Cardiac muscle cell (in vitro differentiated cells and primary cell): ENCODE measurements around the gene DLG2. TPM values are rescaled to one million over a fixed set of nuclear protein-coding genes. Genes with fewer than 3 reads are reported as not detected.
A peak's percentile ranks its signal among the peaks of the same experiment; 100 is the strongest.

Experiments
- DNase-seq, 2 donors: peaks; one replicate each; pipeline versions ENCODE4 v3.0.0 to v3.0.0-alpha.2; 2010 to 2017; ENCODE audit warnings: low read depth in 1 of 2, low spot score in 1 of 2
- H3K27ac ChIP-seq: fragments of 200-600 bp; sonication (generic); 2 replicates; pipeline ENCODE4 v1.5.1; 2016
- H3K27me3 ChIP-seq: fragments of 200-600 bp; sonication (generic); 2 replicates; pipeline ENCODE4 v1.6.0; 2016; ENCODE audit warnings: control low read depth
- H3K36me3 ChIP-seq: fragments of 200-600 bp; sonication (generic); 2 replicates; pipeline ENCODE4 v1.5.1; 2016; ENCODE audit warnings: control low read depth
- H3K4me1 ChIP-seq: fragments of 200-600 bp; sonication (generic); 2 replicates; pipeline ENCODE4 v1.8.1; 2017; ENCODE audit warnings: low read depth, mild to moderate bottlenecking, mixed run types
- H3K4me3 ChIP-seq: fragments of 200-600 bp; sonication (generic); 2 replicates; pipeline ENCODE4 v1.5.1; 2016; ENCODE audit warnings: mild to moderate bottlenecking
- H3K9me3 ChIP-seq: fragments of 200-600 bp; sonication (generic); 2 replicates; pipeline ENCODE4 v1.5.1; 2017; ENCODE audit warnings: low read depth, mild to moderate bottlenecking, control low read depth
- polyA plus RNA-seq: library from polyadenylated mRNA; unstranded; fragments of >200 nt; fragmentation: Nextera tagmentation; extraction: Ambion mirVana; gene quantifications from 2 replicates; pipeline ENCODE4 v1.2.1, GENCODE V29; 2016
- total RNA-seq: library from RNA; depleted of rRNA; stranded (reverse); fragments of >200 nt; gene quantifications from 2 replicates; pipeline ENCODE4 v1.2.3, GENCODE V29; 2016
- TF ChIP-seq, protein P1 (sequence below): IDR thresholded peaks from 2 replicates; pipeline ENCODE4 v1.5.1; 2012; ENCODE audit warnings: low read depth, mild to moderate bottlenecking, low read length

Gene DLG2
- total and polyA plus RNA-seq, 2 experiments from 2014 or later: 3.5 to 15.9 TPM

DNA sequence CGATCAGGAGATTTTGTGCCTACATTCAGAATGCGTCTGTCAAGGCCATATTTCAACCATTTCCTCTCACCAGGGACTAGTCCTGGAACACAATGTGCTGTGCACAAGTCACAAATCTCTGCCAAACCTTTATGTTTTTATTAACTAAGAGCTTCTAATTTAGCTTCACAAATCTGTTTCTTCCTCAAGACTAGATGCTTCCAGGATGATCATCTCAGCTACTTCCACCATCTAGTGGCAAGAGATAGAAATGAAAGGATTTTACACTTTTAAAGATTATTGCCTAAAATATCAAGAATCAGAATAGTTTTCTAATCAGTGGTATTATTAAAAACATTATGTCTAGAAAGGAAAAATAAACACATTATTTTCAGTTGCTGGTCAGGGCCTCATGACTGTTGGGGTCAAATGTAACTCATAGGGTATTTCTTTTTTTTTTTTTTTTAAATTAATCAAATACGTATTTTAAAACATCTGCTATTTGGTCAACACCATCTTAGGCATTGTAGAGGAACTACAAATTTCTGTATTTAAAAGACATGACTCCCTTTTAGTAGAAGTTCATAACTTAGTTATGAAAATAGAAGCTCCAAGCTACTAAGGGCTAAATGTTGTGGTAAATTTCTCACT is 1102.6 kb downstream of the DLG2 start:
- Histone ChIP-seq H3K4me3 (no peak overlapping the region), H3K4me1 (no peaks in the 10 kb centered on the region), H3K36me3 (no peaks in the 10 kb centered on the region), H3K27me3 (peaks cover 3% of the 10 kb centered on the region), H3K27ac (no peak overlapping the region), H3K9me3 (no peaks in the 10 kb centered on the region)
- TF ChIP-seq, protein P1, sequence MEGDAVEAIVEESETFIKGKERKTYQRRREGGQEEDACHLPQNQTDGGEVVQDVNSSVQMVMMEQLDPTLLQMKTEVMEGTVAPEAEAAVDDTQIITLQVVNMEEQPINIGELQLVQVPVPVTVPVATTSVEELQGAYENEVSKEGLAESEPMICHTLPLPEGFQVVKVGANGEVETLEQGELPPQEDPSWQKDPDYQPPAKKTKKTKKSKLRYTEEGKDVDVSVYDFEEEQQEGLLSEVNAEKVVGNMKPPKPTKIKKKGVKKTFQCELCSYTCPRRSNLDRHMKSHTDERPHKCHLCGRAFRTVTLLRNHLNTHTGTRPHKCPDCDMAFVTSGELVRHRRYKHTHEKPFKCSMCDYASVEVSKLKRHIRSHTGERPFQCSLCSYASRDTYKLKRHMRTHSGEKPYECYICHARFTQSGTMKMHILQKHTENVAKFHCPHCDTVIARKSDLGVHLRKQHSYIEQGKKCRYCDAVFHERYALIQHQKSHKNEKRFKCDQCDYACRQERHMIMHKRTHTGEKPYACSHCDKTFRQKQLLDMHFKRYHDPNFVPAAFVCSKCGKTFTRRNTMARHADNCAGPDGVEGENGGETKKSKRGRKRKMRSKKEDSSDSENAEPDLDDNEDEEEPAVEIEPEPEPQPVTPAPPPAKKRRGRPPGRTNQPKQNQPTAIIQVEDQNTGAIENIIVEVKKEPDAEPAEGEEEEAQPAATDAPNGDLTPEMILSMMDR: peak; percentile 59
- DNase-seq: peak in 1 of 2 donors; percentile 55

DNA sequence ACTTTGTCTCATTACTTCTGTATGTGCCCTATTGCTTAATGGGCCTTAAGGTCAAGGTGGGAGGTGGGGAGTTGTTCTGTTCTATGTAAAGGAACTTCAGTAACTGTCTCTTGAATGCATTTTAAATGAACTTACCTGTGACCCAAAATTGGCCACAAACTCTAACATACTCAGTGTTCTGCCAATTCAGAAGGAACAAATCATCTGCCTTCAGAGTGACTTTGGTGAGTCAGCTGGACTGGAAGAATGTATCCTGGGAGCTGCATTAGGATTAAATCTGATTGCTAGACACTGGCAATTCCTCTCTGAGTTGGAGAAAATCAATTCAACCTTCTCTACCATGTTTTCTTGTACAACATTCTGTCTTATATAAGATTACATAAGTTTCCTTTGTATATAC is 1104.8 kb downstream of the DLG2 start:
- H3K4me1 ChIP-seq: no peaks in the 10 kb centered on the region
- no peaks in the 10 kb centered on the region for H3K9me3 ChIP-seq
- no peak overlapping the region for H3K4me3 ChIP-seq
- H3K27me3 ChIP-seq: peaks cover 3% of the 10 kb centered on the region
- peak in 1 of 2 donors; percentile 9 for DNase-seq
- TF ChIP-seq, protein P1: no peak
- H3K36me3 ChIP-seq: no peaks in the 10 kb centered on the region
- no peak overlapping the region for H3K27ac ChIP-seq

DNA sequence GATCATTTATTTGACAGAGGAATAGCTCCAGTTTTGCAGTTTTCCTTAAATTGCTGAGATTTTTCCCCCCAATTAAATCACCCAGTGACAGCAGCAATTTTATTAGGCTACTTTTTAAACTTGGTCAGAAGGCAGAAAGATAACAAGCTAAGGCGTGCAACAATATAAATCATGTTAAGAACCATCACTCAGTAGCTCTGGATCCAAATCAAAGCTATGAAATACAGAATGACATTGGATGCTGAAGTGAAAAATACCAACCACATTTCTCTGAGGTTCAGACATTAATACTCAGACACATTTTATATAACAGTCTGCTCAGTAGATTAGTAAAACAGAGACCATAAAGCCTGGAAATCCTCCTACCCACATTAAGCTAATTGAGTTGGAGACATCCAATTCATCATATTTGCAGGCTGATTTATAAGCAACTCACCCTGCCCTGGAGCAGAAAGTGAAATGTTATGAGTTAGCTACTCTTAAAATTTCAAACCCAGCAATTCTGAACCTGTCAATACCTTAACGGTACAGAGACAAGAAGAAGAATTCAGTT is 1108.4 kb downstream of the DLG2 start:
- Histone ChIP-seq H3K27ac (no peak overlapping the region), H3K4me3 (no peak overlapping the region), H3K36me3 (no peaks in the 10 kb centered on the region), H3K9me3 (no peaks in the 10 kb centered on the region), H3K27me3 (peaks cover 3% of the 10 kb centered on the region), H3K4me1 (no peaks in the 10 kb centered on the region)
- no peak for DNase-seq
- TF ChIP-seq, protein P1: no peak

DNA sequence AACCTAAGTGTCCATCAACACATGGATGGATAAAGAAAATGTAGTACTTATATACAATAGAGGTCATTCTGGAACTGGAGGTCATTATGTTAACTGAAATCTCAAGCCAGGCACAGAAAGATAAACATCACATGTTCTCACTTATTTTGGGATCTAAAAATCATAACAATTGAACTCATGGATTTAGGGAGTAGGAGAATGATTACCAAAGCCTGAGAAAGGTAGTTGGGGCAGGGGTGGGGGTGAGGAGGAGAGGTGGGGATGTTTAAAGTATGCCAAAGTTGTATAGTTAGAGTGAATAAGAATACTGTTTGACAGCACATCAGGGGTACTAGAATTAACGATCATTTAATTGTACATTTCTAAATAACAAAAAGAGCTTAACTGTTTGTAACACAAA is 1112.7 kb downstream of the DLG2 start:
- TF ChIP-seq, protein P1: no peak
- H3K27ac ChIP-seq: no peak overlapping the region
- no peaks in the 10 kb centered on the region for H3K36me3 ChIP-seq
- H3K4me1 ChIP-seq: no peaks in the 10 kb centered on the region
- no peaks in the 10 kb centered on the region for H3K27me3 ChIP-seq
- no peaks in the 10 kb centered on the region for H3K9me3 ChIP-seq
- DNase-seq: no peak
- no peak overlapping the region for H3K4me3 ChIP-seq

DNA sequence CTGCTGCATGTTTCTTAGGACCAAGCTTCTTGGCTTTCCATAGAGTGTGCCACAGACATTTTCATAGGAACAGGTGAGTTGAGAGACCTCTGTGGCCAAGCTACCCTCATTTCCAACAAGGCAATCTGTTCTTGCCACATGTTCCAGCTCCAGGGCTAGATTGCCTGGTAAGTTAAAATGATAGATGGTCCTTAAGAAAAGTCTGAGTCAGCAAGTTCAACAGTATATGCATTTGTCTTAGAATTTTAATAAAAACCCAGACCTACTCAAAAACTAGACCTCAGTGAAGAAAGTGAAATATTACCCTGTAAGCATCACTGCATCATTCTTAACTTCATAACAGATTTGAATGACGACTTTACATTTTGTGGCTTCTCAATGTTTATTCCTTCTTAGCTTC is 1123.6 kb downstream of the DLG2 start:
- Histone ChIP-seq H3K9me3 (no peaks in the 10 kb centered on the region), H3K4me1 (no peaks in the 10 kb centered on the region), H3K27ac (no peak overlapping the region), H3K27me3 (no peaks in the 10 kb centered on the region), H3K36me3 (no peaks in the 10 kb centered on the region), H3K4me3 (no peak overlapping the region)
- TF ChIP-seq, protein P1: no peak
- no peak for DNase-seq
